Keratinocyte (primary cell): Measurements from ENCODE around the gene STX5. TPM values are rescaled to one million over a fixed set of nuclear protein-coding genes. Genes with fewer than 3 reads are reported as not detected.

Source experiments
- DNase-seq: peaks from one replicate; pipeline ENCODE4 v3.0.0-alpha.2; 2011; ENCODE audit warnings: low read depth, missing footprints, low spot score
- FAIRE-seq: peaks from 2 replicates; lab custom pipeline; 2011; peaks lifted over from hg19 to GRCh38; lab: Jason Lieb, UNC
- H2AFZ ChIP-seq: 2 replicates; pipeline ENCODE4 v1.6.0; 2012; ENCODE audit warnings: low read length, control low read depth, inconsistent platforms; ENCODE audit not compliant: control insufficient read depth
- H3K27ac ChIP-seq: 2 replicates; pipeline ENCODE4 v1.5.1; 2011; ENCODE audit warnings: low read length; ENCODE audit not compliant: control insufficient read depth, insufficient read depth
- H3K27me3 ChIP-seq: 3 replicates; pipeline ENCODE4 v1.6.0; 2011; ENCODE audit warnings: low read length; ENCODE audit not compliant: control insufficient read depth, insufficient read depth; ENCODE audit errors: extremely low read depth
- H3K36me3 ChIP-seq, 2 experiments: 2 replicates in 1 of 2; 3 replicates in 1 of 2; pipeline ENCODE4 v1.5.1; 2011; ENCODE audit warnings: low read length in 2 of 2, mild to moderate bottlenecking in 1 of 2; ENCODE audit not compliant: control insufficient read depth in 2 of 2, insufficient read depth in 2 of 2; ENCODE audit errors: extremely low read depth in 1 of 2
- H3K4me1 ChIP-seq: 3 replicates; pipeline ENCODE4 v1.5.1; 2011; ENCODE audit warnings: low read length; ENCODE audit not compliant: control insufficient read depth, insufficient read depth; ENCODE audit errors: extremely low read depth
- H3K4me2 ChIP-seq: 3 replicates; pipeline ENCODE4 v1.6.0; 2011; ENCODE audit warnings: low read depth, low read length; ENCODE audit not compliant: control insufficient read depth, insufficient read depth; ENCODE audit errors: extremely low read depth
- H3K4me3 ChIP-seq, 3 experiments: fragments of 200-600 bp in 1 of 3; sonication (generic) in 1 of 3; 2 replicates in 2 of 3; 3 replicates in 1 of 3; pipeline ENCODE4 v1.5.1; 2011 to 2016; ENCODE audit warnings: low read length in 3 of 3, mild to moderate bottlenecking in 3 of 3, control low read depth in 2 of 3, inconsistent platforms in 1 of 3, low read depth in 1 of 3, mixed read lengths in 1 of 3, mixed run types in 1 of 3, moderate library complexity in 1 of 3; ENCODE audit not compliant: control insufficient read depth in 2 of 3, insufficient read depth in 2 of 3; ENCODE audit errors: extremely low read depth in 1 of 3
- H3K79me2 ChIP-seq: 2 replicates; pipeline ENCODE4 v1.6.0; 2012; ENCODE audit warnings: low read length; ENCODE audit not compliant: control insufficient read depth, insufficient read depth
- H3K9ac ChIP-seq: 3 replicates; pipeline ENCODE4 v1.6.0; 2011; ENCODE audit warnings: low read length; ENCODE audit not compliant: control insufficient read depth, insufficient read depth; ENCODE audit errors: extremely low read depth
- H3K9me1 ChIP-seq: 3 replicates; pipeline ENCODE4 v1.6.0; 2011; ENCODE audit warnings: low read length; ENCODE audit not compliant: control insufficient read depth, insufficient read depth; ENCODE audit errors: extremely low read depth
- H3K9me3 ChIP-seq: 2 replicates; pipeline ENCODE4 v1.5.1; 2012; ENCODE audit warnings: low read depth, low read length; ENCODE audit not compliant: control insufficient read depth
- H4K20me1 ChIP-seq: 3 replicates; pipeline ENCODE4 v1.6.0; 2011; ENCODE audit warnings: low read length; ENCODE audit not compliant: control insufficient read depth, insufficient read depth; ENCODE audit errors: extremely low read depth
- CTCF ChIP-seq, 3 experiments: IDR thresholded peaks in 1 of 3; conservative IDR thresholded peaks in 1 of 3; optimal IDR thresholded peaks in 1 of 3; 2 replicates in 2 of 3; 3 replicates in 1 of 3; pipeline versions ENCODE3 to v1.5.1; 2011; ENCODE audit warnings: low read length in 3 of 3, mild to moderate bottlenecking in 3 of 3, moderate library complexity in 2 of 3, control low read depth in 1 of 3, inconsistent platforms in 1 of 3; ENCODE audit not compliant: insufficient read depth in 2 of 3; ENCODE audit errors: extremely low read depth in 1 of 3
- EZH2 ChIP-seq: IDR thresholded peaks from one replicate; pipeline ENCODE4 v1.6.1; 2012; ENCODE audit warnings: inconsistent platforms, mild to moderate bottlenecking, low read length, moderate library complexity
- dilution Hi-C: fragments of 300-500 bp; cut with MboI; formaldehyde crosslinking; loops from one replicate; pipeline ENCODE4 v1.7.0; 2020; ENCODE audit warnings: low sequenced_read_pairs; ENCODE audit not compliant: extremely low pct_ligation_motif_present
- polyA plus RNA-seq, 5 experiments: library from polyadenylated mRNA; depleted of rRNA in 3 of 5; stranded (reverse) in 3 of 5; stranded (forward) in 1 of 5; unstranded in 1 of 5; fragments of >200 nt; gene quantifications; 1 replicate in 1 of 5; 2 replicates in 3 of 5; 3 replicates in 1 of 5; pipeline versions ENCODE4 v1.2.1 to v1.2.3, GENCODE V29; 2011 to 2012; ENCODE audit warnings: missing spikeins in 2 of 5, low read depth in 1 of 5, low replicate concordance in 1 of 5

STX5 gene
- polyA plus RNA-seq, 1 donor (not counting 4 experiments of a cell fraction or from before 2014, with no cell fraction given) = 20.4 TPM

DNA sequence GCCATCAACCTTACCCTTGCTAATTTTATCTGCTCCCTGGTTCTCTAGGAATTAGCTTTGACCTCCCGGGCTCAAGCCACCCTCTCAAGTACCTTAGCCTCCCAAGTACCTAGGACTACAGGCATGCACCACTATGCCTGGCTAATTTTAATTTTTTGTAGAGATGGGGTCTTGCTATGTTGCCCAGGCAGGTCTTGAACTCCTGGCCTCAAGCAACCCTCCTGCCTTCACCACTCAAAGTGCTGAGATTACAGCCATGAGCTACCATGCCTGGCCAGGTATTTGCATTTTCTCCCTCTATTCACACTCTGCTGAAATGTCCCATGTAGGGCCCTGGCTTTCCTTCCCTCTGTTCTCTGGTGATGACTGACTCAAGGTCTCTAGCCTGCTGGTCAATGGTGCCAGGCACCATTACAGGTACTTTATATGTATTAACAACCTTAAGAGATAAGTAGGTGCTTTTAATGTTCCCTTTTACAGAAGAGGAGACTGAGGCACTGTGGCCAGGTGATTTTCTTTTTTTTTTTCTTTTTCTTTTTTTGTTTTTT, 16.0 kb upstream of the STX5 start:
- H3K4me2 ChIP-seq = no peak overlapping the region
- no peak overlapping the region for H2AFZ ChIP-seq
- dilution Hi-C loops = no loop called here
- H3K9me3 ChIP-seq = no peaks in the 10 kb centered on the region
- H3K9me1 ChIP-seq = no peaks in the 10 kb centered on the region
- H3K4me3 ChIP-seq = no peak overlapping the region
- no peak overlapping the region for H3K27ac ChIP-seq
- no peak for TF ChIP-seq EZH2
- TF ChIP-seq CTCF (optimal IDR thresholded peaks at IDR 0.05 in 1 of 3, IDR thresholded peaks at IDR 0.05 in 1 of 3, conservative IDR thresholded peaks at IDR 0.05 in 1 of 3; ENCODE audit: extremely low read depth in 1 of 3, insufficient read depth in 2 of 3, low read length in 3 of 3) = no peak
- no peak overlapping the region for H3K9ac ChIP-seq
- peaks cover 3% of the 10 kb centered on the region for H3K4me1 ChIP-seq
- H3K79me2 ChIP-seq = no peaks in the 10 kb centered on the region
- H3K36me3 ChIP-seq = peaks cover 12 to 13% of the 10 kb centered on the region in 2 experiments
- FAIRE-seq (no peak), DNase-seq (no peak)
- H4K20me1 ChIP-seq = peaks cover 11% of the 10 kb centered on the region
- H3K27me3 ChIP-seq = no peaks in the 10 kb centered on the region

GRCh38 chr11:62846177-62846576, 14.3 kb upstream of the STX5 start:
- FAIRE-seq = no peak
- Histone ChIP-seq H3K27ac (no peak overlapping the region), H2AFZ (no peak overlapping the region), H3K4me1 (peaks cover 12% of the 10 kb centered on the region), H3K36me3 (no peaks in the 10 kb centered on the region), H3K4me3 (no peak overlapping the region), H3K79me2 (no peaks in the 10 kb centered on the region), H4K20me1 (no peaks in the 10 kb centered on the region), H3K9ac (no peak overlapping the region), H3K9me3 (no peaks in the 10 kb centered on the region), H3K4me2 (no peak overlapping the region), H3K27me3 (no peaks in the 10 kb centered on the region), H3K9me1 (no peaks in the 10 kb centered on the region)
- dilution Hi-C loops = no loop called here
- DNase-seq = no peak
- TF ChIP-seq EZH2 (no peak), CTCF (optimal IDR thresholded peaks at IDR 0.05 in 1 of 3, IDR thresholded peaks at IDR 0.05 in 1 of 3, conservative IDR thresholded peaks at IDR 0.05 in 1 of 3; ENCODE audit: extremely low read depth in 1 of 3, insufficient read depth in 2 of 3, low read length in 3 of 3) (no peak)
